HG03521 (cell line): ENCODE results near the gene CAMK2B.

Source experiments
- ATAC-seq: cut with Tn5 transposase; IDR thresholded peaks from one replicate; pipeline ENCODE4 v1.9.1; 2021; ENCODE audit warnings: mild to moderate bottlenecking, moderate library complexity; ENCODE audit not compliant: unreplicated experiment

CAMK2B gene

DNA sequence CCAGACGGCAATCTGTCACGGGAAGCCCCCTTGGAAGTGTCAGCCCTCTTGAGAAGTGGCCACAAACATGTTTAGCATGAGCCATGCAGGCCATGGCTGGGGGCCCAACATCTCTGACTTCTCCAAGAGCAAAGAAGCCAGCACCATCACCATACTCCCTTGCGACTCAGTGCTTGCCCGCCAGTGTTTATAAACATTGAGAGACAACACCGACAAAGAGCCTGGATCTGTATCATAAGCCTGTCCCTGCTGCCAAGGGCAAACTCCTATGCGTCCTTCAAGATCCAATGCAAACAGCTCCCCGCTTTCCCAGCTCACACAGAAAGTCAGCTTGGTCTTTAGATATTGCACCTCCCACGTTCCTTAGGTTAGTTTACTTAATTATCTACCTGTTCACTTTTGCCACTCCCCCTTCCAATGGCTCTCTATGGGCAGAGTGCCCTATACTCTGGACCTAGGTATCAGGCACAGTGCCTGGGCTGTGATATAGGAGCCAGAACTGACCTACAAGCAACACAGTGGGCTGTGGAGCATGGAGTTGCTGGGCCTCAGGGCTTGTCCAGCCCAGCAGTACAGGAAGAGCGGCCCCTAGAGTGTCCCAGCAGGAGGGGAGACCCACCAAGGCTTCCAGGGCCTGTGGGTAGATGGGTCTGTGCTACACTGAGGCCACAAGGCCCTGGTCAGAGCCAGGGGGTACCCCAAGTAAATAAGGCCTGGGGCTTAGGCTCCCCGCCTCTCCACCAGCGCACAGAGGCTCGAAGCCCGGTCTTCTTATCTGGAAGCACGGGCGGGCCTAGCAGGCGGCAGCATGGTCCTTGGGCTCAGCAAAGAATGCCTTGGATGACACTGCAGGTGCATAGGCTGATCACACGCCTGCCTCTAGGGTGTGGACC is 37.7 kb downstream of the CAMK2B start:
- no peak for ATAC-seq

DNA sequence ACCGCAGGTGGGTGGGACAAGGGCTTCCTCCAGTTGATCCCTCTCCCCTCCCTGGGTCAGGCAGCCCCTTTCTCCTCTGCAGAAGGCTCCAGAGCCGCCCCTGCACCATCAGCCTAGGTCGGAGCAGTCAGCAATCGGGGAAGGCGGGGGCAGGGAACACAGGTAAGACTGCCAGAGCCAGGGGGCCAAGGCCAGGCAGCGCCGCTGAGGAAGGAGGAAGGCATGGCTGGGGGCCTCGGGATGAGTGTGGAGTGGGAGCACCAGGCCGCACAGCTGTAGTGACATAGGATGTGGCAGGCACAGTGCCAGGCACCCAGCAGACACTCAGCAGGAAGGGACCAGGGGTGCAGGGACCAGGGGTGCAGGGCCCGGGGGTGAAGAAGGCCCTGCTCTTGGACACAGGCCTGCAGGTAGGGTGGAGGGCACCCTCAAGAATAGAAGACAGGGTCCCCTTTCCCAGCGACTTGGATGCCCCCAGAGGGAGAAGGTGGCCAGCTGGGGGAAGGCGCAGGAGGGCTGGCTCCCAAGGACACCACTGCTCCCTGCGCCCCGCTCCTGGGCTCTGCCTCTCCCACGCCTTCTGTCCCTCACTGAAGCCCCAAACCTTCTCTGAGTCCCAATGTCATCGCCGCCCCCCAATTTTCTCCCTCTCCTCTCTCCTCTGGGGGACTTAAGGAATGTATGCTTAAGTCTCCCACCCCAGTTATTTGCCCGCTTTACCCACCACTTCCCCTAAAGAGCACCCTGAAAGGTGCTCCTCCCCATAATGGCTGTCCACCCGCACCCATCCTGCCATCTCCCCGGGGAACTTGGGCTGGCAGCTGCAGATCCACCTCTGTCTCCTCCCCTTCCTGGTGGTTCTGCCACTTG is 38.5 kb downstream of the CAMK2B start:
- ATAC-seq: no peak

DNA sequence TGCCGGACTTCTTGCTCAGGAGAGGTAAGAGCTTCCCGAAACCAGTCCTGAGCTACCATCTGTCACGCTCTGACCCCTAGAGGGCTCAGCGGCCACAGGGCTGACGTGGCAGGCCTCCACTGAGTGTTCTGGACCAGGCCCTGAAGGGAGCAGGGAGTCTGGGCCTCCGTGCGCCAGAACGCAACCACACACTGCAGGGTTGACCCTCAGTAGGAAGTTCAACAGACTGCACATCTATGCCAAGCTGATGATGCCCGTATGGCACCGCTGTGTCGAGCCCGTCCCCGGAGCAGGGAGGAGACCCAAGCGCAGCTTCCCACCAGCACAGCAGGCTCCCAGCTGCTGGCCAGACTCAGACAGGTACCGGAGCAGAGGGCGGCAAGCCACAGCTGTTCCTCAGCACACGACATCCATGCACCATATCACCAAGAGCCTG is 39.2 kb downstream of the CAMK2B start:
- ATAC-seq: no peak

DNA sequence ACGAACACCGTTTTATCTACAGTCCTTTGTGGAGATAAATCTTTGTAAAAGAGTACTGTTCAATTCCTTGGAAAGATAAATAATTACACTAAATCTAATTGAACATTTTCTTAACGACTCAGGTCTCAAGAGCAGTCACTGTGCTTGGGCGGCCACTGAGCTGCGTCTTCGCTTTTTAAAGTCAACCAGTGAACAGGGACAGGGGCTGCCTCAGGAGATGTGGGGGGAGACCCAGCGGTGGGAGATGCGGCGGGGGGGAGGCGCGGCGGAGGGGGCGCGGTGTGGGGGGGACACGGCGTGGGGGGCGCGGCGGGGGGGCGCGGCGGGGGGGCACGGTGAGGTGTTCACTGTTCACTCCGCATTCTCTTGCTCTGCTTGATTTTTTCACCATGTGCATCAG is 39.8 kb downstream of the CAMK2B start:
- ATAC-seq: no peak

DNA sequence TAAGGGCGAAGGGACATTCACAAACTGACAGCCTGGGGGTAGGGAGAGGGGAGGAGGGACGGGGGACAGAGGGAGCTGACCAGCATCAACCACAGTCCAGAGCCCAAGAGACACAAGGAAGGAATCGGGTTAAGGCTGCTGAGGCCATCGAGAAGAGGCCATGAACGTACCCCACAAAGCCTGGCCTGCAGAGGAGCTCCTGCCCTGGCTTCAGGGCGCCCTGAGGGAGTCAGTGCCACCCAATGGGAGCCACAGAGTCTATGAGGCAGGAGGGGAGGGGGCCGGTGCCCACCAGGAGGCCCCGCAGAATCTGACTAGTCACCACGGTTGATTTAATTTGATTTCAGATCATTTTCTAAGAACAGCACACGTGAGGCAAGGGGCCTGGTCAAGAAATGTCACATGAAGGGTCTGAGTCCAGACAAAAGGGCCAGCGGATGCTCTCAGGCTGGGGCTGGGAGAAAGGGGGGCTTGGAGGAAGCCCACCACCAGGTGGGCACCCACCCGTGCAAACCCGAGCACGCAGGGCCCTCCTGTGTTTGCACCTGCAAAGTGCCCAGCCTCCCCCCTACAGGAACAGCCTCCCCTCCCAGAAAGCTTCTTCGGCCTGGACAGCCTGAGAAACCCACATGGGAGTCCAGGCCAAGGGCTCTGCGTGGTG is 40.4 kb downstream of the CAMK2B start:
- no peak for ATAC-seq

DNA sequence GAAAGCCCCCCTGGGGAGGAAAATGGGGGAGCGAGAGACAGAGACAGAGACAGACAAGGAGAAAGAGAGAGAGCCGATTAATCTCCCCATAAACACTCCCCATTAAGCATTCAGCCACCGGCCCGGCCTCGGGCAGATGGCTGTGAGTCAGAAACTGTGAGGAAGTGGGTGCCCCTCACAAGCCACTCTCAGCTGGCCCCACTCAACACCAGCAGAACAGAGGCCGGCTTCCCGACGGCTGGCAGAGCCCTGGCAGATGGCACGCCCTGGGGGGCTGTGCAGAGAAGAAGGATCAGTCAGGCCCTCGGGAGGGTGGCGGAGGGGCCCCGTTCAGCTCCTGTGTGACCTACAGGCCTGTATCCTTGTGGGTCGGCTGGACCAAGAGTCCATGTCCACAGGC is 41.2 kb downstream of the CAMK2B start:
- ATAC-seq: no peak

DNA sequence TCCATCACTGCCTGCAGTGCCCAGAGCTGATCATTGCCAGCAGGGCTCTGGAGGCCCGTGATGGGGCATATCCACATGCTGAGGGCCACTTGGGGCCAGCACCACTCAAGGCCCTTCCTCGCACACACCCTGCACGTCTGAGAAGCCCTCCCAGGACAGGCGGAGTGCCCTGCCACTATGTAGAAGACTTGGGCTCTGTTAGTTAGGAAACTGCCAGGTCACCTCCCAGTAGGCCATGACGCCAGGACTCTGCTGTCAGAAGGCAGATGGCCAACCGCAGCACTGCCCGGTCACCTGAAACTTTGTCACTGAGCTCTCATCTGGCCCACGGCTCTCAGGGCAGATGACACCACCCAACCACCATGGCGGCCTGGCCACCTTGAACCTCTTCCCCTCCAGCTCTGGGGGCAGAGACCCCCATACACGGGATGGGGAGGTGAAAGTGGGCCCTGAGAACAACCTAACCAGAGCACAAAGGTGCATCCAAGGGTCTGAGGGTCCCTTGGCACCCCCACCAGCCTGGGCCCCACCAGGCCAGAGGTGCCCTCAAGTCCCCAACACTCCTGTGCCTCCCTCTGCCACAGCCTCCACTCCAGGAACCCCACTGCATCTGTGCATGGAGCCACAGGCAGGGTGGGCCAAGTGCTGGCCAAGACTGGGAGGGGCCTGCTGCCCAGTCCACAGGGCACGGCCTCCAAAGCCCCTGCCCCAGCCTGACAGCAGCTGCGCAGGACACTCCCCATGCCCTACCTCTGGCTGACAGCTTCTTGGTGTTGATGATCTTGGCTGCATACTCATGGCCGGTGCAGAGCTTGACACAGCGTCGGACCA is 41.8 kb downstream of the CAMK2B start:
- no peak for ATAC-seq

DNA sequence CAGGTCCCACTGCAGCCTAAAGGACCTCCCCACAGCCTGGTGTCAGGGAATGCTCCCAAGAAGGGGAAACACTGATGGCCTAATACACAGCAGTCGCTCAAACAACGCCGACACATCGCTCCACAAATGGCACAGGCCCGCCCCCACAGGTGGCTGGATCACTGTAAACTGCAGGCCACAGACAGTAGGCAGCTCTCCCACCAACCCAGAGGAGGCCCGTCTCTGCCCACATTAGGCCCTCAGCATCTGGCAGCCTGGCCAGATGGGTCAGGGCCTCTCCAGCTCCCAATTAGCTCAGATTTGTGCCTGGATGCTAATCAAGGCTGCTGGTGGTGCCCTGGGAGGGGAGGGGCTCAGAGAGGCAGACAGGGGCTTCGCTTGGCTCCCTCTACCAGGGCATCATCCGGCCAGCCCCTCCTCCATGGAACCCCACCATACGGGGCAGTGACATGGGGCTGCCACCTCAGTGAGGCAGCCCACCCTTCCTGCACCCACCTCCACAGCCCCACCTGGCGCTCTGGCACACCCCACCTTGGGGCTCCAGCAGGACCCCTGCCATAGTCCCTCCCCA is 42.7 kb downstream of the CAMK2B start:
- no peak for ATAC-seq

DNA sequence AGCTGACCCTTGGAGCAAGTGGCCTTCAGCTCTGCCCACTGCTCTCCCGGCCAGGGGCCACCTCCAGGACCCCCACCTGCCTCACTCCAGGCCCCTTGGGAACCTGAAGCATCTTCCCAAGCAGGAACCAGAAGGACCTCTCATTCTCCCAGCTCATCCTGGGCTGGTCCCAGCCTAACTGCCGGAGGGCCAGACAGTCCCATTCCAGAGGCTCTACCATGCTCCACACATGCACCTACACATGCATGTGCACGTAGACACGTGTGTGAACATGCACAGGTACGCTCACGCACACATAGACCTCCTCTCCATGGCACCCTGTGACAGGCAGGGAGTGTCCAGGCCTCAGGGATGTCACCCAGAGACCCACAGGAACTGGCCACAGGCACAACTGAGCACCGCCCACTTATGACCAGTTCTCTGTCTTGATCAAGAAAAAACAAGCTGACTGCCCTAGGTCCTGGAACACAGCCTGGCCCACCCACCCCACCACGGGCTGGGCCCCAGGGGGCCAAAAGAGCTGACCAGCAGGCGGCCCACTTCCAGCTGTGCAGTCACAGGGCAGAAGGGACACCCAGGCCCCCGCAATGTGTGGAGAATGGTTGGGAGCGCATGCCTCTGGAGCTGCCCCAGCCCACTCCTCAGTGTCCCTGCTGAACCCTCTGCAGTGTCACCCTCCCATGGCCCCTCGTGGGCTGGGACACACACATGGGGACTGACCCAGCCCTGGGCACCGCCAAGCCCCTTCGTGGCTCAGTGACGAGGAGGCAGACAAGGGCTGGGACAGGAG is 43.4 kb downstream of the CAMK2B start:
- ATAC-seq: no peak

DNA sequence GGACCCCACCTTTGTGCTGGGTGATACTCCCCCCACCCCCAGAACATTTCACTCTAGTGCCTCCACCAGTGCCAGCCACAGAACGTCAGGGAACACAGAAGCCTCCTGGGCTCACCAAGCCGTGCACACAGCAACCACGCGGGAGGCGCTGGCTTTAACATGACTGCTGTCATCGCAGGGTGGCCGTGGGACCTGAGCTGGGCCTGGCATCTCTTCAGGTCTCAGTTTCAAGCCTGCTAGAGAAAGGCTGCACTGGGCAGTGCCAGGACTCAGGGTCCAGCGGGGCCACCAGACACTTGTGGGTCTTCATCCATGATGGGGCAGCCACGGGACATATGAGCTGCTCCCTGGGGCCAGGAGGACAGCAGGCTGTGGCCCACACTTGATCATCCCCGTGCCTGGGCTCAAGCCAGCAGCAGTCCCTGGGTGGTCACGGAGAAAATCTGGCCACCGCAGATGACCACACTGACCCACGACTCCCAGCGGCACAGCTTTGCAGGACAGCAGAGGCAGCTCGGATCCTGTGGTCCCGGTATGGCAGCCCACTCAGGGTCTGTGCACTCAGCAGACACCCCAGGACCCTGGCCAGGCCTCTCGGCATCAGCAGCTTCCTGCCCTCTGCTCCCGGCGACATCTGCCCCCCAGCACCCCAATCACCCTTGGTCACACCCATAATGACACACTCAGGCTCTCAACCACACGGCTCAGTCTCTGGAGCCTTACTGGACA is 44.2 kb downstream of the CAMK2B start:
- no peak for ATAC-seq

DNA sequence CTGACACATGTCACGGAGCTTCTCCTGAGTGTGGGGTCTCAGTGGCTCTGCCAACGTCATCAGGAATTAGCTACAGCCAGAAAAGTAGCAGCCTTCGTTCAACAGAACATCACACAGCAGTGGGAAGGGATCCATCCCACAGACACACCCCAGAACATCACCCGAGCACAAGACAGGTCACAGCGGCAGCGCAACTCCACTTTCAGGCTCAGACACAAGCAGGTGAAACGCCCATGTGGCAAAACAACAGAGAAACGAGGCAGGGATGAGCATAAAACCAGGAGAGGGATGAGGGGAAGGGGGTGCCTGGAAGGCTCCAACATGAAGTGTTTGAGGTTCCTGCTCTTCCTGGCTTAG is 44.8 kb downstream of the CAMK2B start:
- no peak for ATAC-seq

DNA sequence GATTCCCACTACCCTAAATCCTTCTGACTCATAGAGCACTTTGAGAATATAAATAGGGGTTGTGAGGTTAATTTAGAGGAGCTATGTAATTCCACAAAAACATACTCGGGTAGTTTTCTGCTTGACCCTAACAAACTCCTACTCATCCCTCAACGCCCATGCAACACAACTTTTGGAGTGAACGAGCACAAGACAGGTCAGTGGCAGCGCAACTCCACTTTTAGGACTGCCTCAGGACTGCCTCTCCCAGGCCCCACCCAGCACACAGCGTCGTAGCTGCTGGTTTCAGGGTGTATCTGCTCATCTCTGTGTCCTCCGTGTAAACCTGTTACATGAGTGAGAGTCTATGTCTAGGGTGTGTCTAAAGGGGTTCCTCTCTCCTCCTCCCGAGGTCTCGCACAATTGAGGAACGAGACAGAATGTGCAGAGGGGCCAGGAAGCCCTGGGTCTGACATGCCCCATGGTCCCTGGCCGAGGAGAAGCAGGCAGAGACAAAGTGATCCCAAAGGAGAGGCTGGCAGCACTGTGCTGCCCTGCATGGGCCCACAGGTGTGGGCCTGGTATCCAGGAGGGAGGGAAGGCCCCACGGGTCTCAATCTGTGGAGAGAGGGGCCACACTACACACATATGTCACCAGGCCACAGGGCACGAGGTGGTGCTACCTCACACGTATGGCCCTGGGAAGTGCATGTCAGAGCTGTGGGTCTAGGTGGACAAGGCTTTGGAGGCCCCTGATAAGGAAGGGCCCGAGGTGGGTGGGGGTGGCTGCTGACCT is 45.5 kb downstream of the CAMK2B start:
- no peak for ATAC-seq

DNA sequence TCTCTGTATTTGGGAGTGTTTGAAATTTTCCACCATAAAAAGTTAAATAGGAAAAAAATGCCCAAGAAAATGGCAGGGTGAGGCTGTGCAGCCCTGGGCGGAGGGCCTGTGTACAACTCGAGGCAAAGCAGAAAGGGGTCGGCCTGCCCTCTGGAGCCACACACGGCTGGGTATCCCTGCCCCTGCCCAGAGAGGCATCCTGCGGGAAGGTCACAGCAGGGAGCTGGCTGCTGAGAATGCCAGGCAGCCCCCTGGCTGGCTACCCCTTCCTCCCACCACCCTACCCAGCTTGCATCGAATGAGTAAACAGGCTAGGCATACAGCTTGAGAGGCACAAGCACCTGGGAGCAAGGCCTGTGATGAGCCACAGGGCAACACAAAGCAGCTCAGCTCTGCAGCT is 46.1 kb downstream of the CAMK2B start:
- ATAC-seq: no peak

DNA sequence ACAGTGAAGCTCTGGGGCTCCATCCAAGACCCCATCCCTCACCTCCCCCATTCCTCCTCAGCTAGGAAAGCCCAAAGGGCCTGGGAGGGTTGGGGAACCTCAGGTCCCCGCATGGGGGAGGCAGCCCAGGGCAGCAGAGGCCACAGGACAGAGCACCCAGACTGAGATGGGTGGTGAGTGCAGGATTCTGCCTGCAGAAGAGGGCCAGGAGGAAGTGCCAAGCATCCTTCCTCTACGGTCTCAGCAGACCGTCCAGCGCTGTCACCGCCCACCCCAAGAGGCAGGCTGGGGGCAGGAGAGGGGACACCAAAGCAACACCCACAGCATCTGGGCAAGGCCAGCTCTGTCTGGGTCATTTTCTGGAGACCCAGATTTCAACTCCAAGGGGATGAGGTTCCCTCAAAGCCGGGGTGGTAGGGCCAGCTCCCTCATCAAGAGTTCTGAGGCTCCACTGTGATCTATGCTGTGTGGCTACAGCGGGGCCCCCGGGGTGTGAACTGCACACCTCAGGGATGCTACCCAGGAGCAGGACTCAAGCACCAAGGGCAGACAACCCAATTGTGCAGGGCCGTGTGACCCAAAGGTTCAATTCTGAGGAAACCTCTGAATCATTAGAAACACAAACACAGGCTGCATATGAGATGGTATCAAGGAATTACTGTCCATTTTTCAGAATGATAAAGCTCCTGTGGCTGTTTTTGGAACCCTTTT is 46.8 kb downstream of the CAMK2B start:
- no peak for ATAC-seq

DNA sequence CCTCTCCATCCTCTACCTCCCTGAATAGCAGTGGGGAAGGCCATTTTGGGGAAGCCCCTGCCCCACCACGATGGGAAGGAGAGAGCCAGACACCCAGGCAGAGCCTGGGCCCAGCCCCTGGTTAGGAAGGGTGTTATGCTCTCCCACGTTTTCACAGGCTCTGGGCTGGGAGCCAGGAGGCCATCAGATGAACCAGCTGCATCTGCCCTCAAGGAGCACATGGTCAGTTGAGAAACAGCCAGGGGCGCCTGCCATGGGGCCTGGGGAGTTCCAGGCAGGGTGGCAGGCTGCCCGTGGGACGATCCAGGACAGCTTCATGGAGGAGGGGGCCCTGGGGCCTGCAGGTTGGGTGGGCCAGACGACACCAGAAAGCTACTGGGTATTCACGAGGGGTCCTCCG is 47.5 kb downstream of the CAMK2B start:
- no peak for ATAC-seq

DNA sequence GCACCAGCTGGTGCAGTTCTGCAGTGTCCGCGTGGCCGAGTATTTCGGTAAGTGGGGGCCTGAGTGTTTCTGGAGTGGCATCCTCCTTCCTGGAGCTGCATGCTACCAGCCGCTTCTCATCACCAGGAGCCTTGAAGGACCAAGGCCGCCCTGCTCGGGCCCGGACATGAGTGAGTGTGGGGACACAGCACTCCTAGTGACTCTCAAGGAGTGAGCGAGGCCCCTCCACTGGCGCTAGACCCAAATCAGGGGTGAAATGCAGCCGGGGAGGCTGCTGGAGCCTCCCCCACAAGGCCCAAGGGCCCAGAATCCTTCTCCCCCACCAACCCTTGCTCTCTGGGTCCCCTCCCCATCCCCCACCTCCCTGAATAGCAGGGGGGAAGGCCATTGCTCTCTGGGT is 48.0 kb downstream of the CAMK2B start:
- ATAC-seq: no peak

DNA sequence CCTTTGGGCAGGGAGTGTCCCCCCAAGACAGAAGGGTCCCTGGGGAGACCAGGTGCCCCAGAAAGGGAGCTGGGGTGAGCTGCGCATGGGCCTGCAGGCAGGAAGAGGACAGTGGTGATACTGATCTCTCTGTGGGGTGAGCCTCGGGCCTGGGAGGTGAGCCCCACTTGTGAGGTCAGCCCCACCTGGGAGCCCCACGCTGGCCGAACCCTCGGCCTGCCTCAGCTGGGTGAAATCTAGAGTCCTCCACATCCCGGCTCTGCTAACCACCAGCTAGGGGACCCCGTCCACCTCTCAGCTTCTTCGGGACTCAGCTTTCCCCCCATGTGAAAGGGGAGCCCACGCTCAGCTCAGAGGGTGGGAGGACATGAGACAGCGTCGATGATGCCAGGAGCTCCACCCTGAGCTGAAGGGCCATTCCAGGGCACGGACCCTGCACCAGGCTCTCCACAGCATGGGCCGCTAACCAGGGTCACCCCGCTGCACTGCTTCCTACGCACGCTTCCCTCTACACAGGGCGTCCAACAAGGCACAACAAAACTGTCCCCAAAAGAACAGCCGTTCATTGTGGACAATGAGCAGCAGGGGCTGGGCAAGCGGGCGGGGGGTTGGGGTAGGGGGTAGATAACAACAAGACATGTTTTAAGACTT is 48.7 kb downstream of the CAMK2B start:
- ATAC-seq: no peak
